ENCODE measurements around the gene RPL4.
"Not testable (repeated sequence)": the region's sequence is repeated elsewhere in the genome, so short reads cannot be mapped to it uniquely, and the experiment has no call there.

Gene RPL4

DNA sequence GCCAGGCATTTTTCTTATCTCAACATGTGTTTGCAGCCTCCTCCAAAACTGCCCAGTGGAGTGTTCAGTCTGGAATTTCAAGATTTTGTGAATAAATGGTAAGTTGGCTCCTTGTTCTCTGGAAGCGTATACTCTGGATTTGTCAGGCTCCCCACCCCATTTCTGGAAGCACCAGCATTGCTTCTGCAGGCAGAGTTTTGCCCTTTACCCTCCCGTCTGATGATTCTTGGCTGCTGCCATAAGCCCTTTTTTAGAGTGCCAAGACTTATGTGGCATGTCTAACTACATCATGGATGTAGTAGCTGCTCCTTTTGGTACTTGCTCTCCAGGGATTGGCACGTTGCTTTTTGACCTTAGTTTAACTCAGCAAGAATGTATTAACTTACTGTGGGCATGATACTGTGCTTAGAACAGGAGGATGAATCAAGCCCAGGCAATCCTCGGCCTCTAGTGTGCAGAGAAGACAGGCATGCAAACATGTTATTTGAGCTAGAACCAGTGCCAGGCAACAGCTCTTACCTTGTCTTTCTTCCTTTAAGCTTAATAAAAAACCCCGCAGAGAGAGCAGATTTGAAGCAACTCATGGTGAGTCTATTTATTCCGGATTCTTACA, 15.4 kb downstream of the RPL4 start:
- DNase-seq = no peak

DNA sequence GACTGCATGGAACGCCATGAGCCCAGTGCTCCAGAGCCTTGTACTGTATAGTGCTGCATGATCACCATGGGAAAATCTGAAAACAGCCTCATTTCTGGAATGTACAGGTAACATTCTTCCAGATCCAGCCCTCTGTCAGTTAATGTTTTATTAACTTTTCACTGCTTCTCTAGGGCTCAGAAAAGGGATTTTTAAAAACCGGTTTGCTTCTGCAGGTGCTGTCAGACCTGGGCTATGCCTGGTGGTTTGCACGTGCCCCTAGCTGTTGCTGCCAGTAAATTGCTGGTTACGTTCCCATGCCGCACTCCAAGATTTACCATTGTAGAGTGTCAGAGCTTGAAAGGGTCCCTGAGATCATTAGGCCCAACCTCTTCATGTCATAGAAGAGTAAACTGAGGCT, 16.1 kb downstream of the RPL4 start:
- DNase-seq = peak in 1 of 3 donors; percentile 9

- DNase-seq = no peak
Observed at GRCh38 chr15:66486887-66487286, 17.8 kb downstream of the RPL4 start.

DNA sequence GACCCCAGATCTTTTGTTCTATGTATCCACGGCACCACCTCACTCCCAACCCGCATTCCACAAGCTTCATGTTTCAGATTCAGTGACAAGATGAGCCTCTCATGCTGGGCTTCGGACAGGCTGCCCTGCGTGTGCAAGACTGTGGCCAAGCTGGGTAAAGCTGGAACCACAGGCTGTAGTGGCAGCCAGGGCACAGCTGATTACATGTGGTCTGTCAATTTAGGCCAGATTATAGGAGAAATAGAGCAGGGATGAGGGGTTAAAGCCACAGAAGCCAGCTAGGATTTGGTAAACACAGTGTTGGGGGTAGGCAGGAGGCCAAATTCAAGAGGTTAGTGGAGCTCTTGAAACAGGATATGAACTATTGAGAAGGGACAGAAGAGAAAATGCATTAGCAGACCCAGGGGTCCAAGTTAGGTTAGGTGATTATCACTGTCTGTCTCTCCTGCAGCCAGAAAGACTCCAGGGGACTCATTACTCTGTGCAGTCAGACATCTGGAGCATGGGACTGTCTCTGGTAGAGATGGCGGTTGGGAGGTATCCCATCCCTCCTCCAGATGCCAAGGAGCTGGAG, 20.0 kb downstream of the RPL4 start:
- DNase-seq = no peak

DNA sequence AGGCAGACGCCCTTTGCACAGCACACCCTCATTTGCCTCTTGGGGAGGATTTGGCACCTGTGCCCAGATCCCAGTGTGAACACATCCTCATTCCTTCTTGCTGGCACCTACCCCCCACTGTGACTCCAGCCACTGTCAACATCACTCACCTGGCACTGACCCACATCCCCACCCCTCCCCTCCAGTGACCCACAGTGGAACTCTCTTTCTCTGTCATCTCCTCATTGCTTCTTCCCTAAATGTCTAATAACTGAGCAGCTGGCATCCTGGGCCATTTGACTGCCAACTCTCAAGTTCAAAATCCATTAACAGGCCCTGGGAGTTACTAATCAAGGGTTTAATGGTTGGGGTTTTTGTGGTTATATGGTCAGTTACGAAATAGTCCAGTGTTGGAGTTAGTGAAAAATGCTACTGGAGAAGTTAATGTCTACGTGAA, 21.5 kb downstream of the RPL4 start:
- peak; percentile 12 to 44 (median 32) for DNase-seq

GRCh38 chr15:66482539-66482938, 22.1 kb downstream of the RPL4 start:
- no peak for DNase-seq

DNA sequence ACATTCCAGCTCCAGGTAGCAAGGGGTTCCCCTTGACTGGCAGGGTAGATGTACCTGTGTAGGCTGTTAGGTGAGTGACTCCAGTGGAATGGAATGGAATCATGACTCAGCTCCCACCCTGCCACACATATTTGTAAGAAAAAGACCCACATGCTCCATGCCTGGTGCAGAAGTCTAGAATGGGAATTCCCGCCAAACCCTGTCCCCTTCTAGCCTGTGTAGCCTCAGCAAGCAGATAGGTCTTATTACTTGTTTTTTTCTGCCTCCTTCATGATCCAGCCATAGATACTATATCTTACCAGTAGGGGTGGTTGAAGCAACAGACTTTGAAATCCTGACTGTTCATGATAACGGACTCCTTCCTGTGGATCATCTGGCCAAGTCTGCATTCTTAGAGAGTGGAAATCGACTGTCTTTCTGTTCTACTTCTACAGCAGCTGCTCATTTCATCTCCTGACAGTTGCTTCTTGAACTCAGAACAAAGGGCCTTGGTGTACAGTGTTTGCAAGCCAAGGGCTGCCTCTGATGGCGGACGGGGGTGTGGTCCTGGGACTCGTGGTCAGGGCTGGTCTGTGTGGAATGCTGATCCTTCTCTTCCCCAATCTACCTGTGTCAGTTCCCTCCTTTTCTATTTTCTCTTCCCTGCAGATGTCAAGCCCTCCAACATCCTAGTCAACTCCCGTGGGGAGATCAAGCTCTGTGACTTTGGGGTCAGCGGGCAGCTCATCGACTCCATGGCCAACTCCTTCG, 23.4 kb downstream of the RPL4 start:
- no peak for DNase-seq

- DNase-seq = no peak
Observed at GRCh38 chr15:66480267-66480666, 24.4 kb downstream of the RPL4 start.

- DNase-seq = no peak
Observed at GRCh38 chr15:66477011-66477410, 27.6 kb downstream of the RPL4 start.

GRCh38 chr15:66476535-66476934, 28.1 kb downstream of the RPL4 start:
- peak in 1 of 3 donors; percentile 67 for DNase-seq

DNA sequence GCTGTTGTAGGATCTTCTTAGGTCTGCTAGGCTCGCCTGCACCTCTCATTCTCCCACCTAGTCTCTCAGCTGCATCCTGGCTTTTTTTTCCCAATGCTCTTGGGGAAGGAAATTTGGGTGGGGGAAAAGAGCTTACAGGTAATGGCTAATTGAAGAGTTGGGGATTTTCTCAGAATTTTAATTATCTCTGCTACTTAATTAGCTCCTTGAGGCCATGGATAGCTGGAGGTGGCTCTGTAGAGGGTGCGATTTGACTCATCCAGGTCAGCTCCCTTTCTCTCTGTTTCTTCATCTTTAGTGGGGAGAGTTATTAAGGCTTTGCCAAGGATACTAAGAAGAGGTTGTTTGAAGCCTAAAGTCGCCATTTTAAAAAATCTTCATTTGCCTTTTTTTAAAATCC, 29.7 kb downstream of the RPL4 start:
- no peak for DNase-seq

GRCh38 chr15:66474135-66474534, 30.5 kb downstream of the RPL4 start:
- DNase-seq = no peak

DNA sequence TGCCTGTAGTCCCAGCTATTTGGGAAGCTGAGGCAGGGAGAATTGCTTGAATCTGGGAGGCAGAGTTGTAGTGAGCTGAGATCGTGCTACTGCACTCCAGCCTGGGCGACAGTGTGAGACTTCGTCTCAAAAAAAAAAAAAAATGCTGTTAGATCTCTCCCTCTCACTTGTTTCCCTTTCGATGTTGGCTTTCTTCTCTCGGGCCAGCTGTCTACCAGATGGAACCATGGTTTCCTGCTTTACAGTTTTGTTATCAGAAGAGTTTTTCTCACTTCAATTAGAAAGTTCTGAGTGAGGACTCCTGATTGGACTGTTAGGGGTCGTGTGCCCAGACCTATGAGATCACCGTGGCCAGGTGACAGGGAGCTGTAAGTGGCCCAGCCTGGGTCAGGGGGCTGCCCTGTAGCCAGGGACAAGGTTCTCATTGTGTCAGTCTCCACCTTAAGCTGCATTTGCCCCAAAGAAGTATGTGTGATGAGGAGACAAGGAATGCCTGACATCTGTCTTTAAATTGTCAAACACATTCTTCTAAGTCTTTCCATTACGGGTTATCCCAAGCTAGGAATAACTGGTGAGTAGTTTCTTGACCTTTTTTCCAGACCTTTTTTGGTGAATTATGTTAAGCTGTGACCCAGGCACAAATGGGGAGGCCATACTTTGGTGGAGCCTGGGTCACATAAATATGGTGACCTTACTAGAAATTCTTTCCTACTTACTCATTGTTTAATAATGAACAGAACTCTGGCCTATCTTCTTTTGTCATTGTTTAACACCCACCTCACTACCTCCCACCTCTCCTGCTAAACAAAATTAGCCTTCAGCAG, 32.3 kb downstream of the RPL4 start:
- no peak for DNase-seq

GRCh38 chr15:66470825-66471224, 33.8 kb downstream of the RPL4 start:
- not testable (repeated sequence) for DNase-seq

- not testable (repeated sequence) for DNase-seq
Observed at GRCh38 chr15:66467162-66468040, 37.3 kb downstream of the RPL4 start.

GRCh38 chr15:66465294-66465693, 39.4 kb downstream of the RPL4 start:
- not testable (repeated sequence) for DNase-seq

DNA sequence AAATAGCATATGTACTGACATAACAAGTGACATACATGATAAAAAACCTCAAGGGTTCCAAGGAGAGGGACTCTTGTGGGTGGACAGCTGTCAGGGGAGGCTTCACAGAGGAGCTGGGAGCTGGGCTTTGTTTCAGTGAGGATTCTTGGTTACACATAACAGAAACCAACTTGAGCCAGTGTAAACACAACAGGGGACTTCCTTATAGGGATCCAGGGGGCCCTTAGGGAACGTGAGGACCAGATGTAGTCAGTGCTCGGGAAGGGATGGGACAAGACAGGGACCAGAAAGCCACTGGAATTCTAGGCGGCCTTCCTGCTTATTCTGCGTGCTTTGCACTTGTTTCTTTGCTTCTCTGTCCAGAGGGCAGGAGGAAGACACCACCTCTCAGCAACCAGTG, 42.0 kb downstream of the RPL4 start:
- no peak for DNase-seq

GRCh38 chr15:66461917-66462316, 42.7 kb downstream of the RPL4 start:
- no peak for DNase-seq

DNA sequence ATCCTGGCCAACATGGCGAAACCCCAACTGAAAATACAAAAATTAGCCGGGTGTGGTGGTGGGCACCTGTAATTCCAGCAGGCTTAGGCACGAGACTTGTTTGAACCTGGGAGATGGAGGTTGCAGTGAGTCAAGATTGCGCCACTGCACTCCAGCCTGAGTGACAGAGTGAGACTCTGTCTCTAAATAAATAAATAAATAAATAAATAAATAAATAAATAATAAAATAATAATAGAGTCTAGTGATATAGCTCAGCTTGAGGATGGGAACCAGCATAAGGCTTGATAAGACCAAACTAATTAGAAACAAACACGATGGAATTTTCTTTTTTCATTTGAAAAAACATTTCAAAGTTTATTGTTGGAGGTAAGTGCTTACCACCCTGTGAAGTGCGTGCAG, 43.4 kb downstream of the RPL4 start:
- not testable (repeated sequence) for DNase-seq

DNA sequence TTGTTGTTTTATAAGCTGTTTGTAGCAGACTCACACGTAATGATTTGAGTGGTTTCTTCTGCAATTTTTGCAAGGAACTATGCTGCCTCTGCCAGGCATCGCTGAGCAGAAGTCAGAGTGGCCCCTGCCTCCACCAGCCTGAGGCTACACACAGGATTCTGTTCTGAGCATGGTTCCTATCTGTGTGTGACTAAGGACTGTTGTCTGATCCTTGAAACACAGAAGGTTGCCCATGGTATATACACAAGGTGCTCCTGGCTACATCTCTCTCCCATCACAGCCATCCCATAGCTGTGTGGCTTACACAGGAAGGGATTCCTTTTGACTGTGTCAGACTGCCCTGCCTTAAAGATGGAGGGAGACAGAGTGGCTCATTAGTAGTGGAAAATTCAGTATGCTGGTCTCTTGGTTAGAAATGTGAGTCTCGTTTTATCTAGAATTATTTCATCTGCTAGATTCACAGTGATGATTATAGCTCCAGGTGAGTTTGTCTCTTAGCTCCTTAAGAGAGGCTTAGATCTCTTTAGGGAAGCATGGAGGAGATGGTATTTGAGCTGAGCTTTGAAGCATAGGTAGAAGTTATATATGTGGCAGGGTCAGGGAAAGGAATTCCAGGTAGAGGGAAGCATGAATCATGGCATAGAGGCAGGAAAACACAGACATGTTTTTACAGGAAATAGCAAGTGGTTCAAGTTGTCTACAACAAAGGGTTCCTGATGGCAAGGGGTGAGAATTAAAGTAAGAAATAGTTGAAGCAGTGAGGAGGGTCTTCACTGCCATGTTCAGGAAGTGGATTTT, 44.6 kb downstream of the RPL4 start:
- no peak for DNase-seq

DNA sequence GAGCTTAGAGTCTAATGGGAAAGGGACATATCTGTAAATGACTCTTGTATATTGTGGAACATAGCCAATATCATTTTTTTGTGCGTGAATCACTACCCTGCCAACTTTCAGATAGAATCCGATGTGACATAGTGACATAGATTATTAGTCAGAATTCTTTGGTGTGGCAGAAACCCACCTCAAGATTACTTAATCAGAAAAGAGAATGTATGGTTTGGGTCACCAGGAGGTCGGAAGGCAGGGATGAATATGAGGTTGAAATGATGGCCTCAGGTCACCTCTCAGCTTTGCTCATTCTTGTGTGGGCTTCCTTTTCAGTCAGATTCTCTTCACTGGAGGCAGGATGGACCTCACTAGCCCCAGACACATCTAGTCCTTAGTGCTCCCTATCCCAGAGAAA, 48.4 kb downstream of the RPL4 start:
- DNase-seq = no peak
